Parathyroid adenoma (tissue), 2 donors: ENCODE measurements around the gene ASB10.

ENCODE experiments used
- H2AFZ ChIP-seq: fragments of 300-600 bp; sonication (generic); one replicate; pipeline ENCODE4 v1.7.0; 2017; ENCODE audit warnings: antibody characterized with exemption, mild to moderate bottlenecking
- H3K27ac ChIP-seq: fragments of 300-600 bp; sonication (generic); one replicate; pipeline ENCODE4 v1.7.0; 2017
- H3K27me3 ChIP-seq: fragments of 300-600 bp; sonication (generic); one replicate; pipeline ENCODE4 v1.7.0; 2017; ENCODE audit warnings: low read length; ENCODE audit not compliant: control insufficient read depth, insufficient read depth
- H3K36me3 ChIP-seq: fragments of 300-600 bp; sonication (generic); one replicate; pipeline ENCODE4 v1.7.0; 2017; ENCODE audit warnings: low read length; ENCODE audit not compliant: control insufficient read depth, insufficient read depth
- H3K4me1 ChIP-seq: fragments of 300-600 bp; sonication (generic); one replicate; pipeline ENCODE4 v1.7.0; 2017; ENCODE audit warnings: control low read depth
- H3K4me2 ChIP-seq: fragments of 300-600 bp; sonication (generic); one replicate; pipeline ENCODE4 v1.7.0; 2017; ENCODE audit warnings: low read length
- H3K4me3 ChIP-seq: fragments of 300-600 bp; sonication (generic); one replicate; pipeline ENCODE4 v1.7.0; 2017; ENCODE audit warnings: low read depth, low read length
- H3K79me2 ChIP-seq: fragments of 300-600 bp; sonication (generic); one replicate; pipeline ENCODE4 v1.7.0; 2017; ENCODE audit warnings: control low read depth
- H3K9ac ChIP-seq: fragments of 300-600 bp; sonication (generic); one replicate; pipeline ENCODE4 v1.7.0; 2017; ENCODE audit warnings: mild to moderate bottlenecking
- H3K9me3 ChIP-seq: fragments of 300-600 bp; sonication (generic); one replicate; pipeline ENCODE4 v1.7.0; 2017; ENCODE audit warnings: low read length; ENCODE audit not compliant: control insufficient read depth
- CTCF ChIP-seq: fragments of 300-600 bp; sonication (generic); IDR thresholded peaks from one replicate; pipeline ENCODE4 v1.7.0; 2017; ENCODE audit warnings: antibody characterized with exemption, mild to moderate bottlenecking
- donor health status: primary hyperparathyroidism.

ASB10 gene

GRCh38 chr7:151202836-151203235 lies 15.8 kb upstream of the ASB10 start:
- Histone ChIP-seq H2AFZ (no peak overlapping the region), H3K79me2 (no peaks in the 10 kb centered on the region), H3K27me3 (no peaks in the 10 kb centered on the region), H3K36me3 (no peaks in the 10 kb centered on the region), H3K27ac (no peak overlapping the region), H3K9ac (no peak overlapping the region), H3K4me2 (no peak overlapping the region), H3K4me3 (no peak overlapping the region), H3K4me1 (no peaks in the 10 kb centered on the region), H3K9me3 (no peaks in the 10 kb centered on the region)
- no peak for TF ChIP-seq CTCF

GRCh38 chr7:151201751-151202150 lies 14.7 kb upstream of the ASB10 start:
- Histone ChIP-seq H3K27me3 (no peaks in the 10 kb centered on the region), H3K4me1 (no peaks in the 10 kb centered on the region), H3K79me2 (no peaks in the 10 kb centered on the region), H3K9me3 (no peaks in the 10 kb centered on the region), H2AFZ (no peak overlapping the region), H3K27ac (no peak overlapping the region), H3K4me3 (no peak overlapping the region), H3K4me2 (no peak overlapping the region), H3K36me3 (no peaks in the 10 kb centered on the region), H3K9ac (no peak overlapping the region)
- TF ChIP-seq CTCF: no peak

- H3K27me3 ChIP-seq: no peaks in the 10 kb centered on the region
- H3K4me2 ChIP-seq: no peak overlapping the region
- H3K9ac ChIP-seq: no peak overlapping the region
- no peak overlapping the region for H2AFZ ChIP-seq
- no peak overlapping the region for H3K4me3 ChIP-seq
- H3K9me3 ChIP-seq: no peaks in the 10 kb centered on the region
- H3K36me3 ChIP-seq: no peaks in the 10 kb centered on the region
- H3K27ac ChIP-seq: no peak overlapping the region
- H3K4me1 ChIP-seq: no peaks in the 10 kb centered on the region
- H3K79me2 ChIP-seq: no peaks in the 10 kb centered on the region
- no peak for TF ChIP-seq CTCF
These were observed 14.3 kb upstream of the ASB10 start for GRCh38 chr7:151201344-151201743.

GRCh38 chr7:151198945-151199848 lies 12.1 kb upstream of the ASB10 start:
- Histone ChIP-seq H3K27ac (no peak overlapping the region), H3K4me1 (no peaks in the 10 kb centered on the region), H3K9ac (no peak overlapping the region), H3K4me2 (no peak overlapping the region), H3K27me3 (no peaks in the 10 kb centered on the region), H3K4me3 (no peak overlapping the region), H3K9me3 (no peaks in the 10 kb centered on the region), H3K36me3 (no peaks in the 10 kb centered on the region), H2AFZ (no peak overlapping the region), H3K79me2 (no peaks in the 10 kb centered on the region)
- no peak for TF ChIP-seq CTCF

- no peaks in the 10 kb centered on the region for H3K9me3 ChIP-seq
- no peak overlapping the region for H3K9ac ChIP-seq
- H3K4me2 ChIP-seq: no peak overlapping the region
- H3K27me3 ChIP-seq: no peaks in the 10 kb centered on the region
- no peak overlapping the region for H2AFZ ChIP-seq
- H3K27ac ChIP-seq: no peak overlapping the region
- no peaks in the 10 kb centered on the region for H3K36me3 ChIP-seq
- no peaks in the 10 kb centered on the region for H3K79me2 ChIP-seq
- TF ChIP-seq CTCF: no peak
- no peak overlapping the region for H3K4me3 ChIP-seq
- no peaks in the 10 kb centered on the region for H3K4me1 ChIP-seq
These were observed 10.9 kb upstream of the ASB10 start for GRCh38 chr7:151197932-151198331.
